Renal cortex interstitium (tissue), 11 donors: ENCODE data around the gene SLC10A3. TPM values are rescaled to one million over a fixed set of nuclear protein-coding genes. Genes with fewer than 3 reads are reported as not detected.

Source experiments
- DNase-seq, 11 donors: peaks; one replicate each; pipeline ENCODE4 v3.0.0-alpha.2; 2013; ENCODE audit warnings: low read depth in 9 of 11, low spot score in 4 of 11; ENCODE audit errors: extremely low read depth in 1 of 11
- polyA plus RNA-seq, 3 donors: library from polyadenylated mRNA; unstranded; fragments of 120-200 nt; gene quantifications; one replicate each; pipeline ENCODE4 v1.2.1, GENCODE V29; 2013; ENCODE audit not compliant: insufficient read length in 3 of 3

SLC10A3 gene
- polyA plus RNA-seq, 3 donors = 14.8 to 23.1 (median 21.4) TPM

GRCh38 chrX:154472685-154473632, 17.5 kb downstream of the SLC10A3 start:
- no peak for DNase-seq

GRCh38 chrX:154471839-154472684, 18.4 kb downstream of the SLC10A3 start:
- DNase-seq = no peak

DNA sequence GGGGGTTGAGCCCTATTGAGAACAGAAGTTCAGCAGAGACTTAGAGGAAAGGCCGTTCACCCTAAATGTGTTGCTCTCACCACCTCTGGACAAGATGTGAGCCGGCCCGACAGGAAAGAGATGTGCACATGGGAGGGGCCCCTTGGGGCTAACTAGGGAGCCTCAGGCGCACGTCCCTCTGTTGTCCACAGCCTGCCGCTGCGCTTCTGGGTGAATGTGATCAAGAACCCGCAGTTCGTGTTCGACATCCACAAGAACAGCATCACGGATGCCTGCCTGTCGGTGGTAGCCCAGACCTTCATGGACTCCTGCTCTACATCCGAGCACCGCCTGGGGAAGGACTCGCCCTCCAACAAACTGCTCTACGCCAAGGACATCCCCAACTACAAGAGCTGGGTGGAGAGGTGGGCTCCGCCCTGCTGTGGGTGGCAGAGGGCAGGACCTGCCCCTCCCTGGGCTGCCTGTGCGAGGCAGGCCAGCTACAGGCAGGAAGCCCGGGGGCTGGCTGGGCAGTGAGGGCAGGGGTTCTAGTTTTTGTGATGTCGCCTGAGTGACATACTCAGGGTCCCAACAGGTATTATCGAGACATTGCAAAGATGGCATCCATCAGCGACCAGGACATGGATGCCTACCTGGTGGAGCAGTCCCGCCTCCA, 19.4 kb downstream of the SLC10A3 start:
- DNase-seq = no peak

DNA sequence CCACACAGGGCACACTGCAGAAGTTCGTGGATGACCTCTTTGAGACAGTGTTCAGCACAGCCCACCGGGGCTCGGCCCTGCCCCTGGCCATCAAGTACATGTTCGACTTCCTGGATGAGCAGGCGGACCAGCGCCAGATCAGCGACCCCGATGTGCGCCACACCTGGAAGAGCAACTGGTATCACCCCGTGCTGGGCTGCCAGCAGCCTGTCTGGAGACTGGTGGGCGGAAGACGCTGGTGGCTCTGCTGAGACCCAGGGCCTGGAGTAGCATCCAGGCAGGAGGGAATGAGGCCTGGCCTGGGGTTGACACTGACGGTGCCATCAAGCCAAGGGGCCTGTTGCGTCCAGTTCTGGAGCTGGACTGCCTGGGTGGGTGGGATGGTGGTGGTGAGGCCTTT, 20.0 kb downstream of the SLC10A3 start:
- DNase-seq = no peak

DNA sequence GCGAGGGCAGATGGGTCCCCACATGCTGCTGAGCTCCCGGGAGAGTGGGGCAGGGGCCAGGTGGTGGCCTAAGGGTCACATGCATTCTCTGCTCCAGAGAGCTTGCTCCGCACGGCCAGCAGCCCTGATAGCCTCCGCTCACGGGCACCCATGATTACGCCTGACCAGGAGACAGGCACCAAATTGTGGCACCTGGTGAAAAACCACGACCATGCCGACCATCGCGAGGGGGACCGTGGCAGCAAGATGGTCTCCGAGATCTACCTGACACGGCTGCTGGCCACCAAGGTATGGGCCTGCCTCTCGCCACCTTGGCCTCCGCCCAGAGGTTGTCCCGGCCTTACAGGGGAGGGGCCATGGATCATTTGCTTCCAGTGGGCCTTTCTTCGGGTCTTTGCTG, 20.5 kb downstream of the SLC10A3 start:
- DNase-seq = no peak

- no peak for DNase-seq
Measured at GRCh38 chrX:154469114-154469513, 21.3 kb downstream of the SLC10A3 start.

DNA sequence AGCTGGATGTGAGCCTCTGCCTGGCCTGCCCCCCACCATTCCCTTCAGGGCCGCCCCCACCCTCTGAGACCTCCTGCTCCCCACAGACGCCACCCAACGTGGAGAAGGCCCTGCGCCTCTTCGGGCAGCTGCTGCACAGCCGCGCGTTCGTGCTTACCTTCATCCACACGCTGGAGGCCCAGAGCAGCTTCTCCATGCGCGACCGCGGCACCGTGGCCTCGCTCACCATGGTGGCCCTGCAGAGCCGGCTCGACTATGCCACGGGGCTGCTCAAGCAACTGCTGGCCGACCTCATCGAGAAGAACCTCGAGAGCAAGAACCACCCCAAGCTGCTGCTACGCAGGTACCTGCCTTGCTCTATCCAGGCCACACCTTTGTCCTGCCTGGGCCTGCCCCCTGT, 22.2 kb downstream of the SLC10A3 start:
- no peak for DNase-seq

DNA sequence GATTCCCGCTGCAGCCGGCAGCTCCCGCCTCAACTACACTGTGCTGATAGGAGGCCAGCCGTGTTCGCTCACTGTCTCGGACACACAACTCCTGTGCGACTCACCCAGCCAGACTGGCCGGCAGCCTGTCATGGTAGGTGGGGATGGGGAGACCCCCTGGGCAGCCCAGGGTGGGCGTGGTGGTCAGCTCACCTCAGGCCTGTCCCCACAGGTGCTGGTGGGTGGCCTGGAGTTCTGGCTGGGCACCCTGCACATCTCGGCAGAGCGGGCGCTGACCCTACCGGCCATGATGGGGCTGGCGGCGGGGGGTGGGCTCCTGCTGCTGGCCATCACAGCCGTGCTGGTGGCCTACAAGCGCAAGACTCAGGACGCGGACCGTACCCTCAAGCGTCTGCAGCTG, 22.9 kb downstream of the SLC10A3 start:
- DNase-seq = no peak

DNA sequence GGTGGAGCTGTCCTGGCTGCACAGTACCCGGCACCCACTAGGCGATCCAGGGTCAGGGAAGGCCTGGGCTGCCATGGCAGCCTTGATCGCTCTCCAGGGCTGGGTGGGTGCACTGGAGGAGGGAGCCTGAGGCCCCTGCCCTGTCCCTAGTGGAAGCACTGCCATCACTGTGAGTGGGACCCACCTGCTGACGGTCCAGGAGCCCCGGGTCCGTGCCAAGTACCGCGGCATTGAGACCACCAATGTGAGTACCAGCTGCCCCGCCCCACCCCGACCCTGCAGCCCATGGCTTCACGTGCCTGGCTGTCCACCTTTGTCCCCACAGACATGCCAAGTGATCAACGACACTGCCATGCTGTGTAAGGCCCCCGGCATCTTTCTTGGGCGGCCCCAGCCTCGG, 23.5 kb downstream of the SLC10A3 start:
- no peak for DNase-seq

DNA sequence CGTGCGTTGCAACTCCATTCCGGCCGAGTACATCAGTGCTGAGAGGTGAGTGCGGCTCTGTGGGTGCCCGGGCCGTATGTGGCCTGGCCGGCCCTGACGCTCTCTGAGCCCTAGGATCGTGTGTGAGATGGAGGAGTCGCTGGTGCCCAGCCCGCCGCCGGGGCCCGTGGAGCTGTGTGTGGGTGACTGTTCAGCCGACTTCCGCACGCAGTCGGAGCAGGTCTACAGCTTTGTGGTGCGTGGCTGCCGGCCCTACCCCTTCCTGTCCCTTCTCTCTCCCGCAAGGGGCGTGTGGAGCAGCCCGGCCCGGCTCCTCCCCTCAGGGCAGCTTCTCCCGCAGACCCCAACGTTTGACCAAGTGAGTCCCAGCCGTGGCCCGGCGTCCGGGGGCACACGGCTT, 24.4 kb downstream of the SLC10A3 start:
- DNase-seq = no peak

DNA sequence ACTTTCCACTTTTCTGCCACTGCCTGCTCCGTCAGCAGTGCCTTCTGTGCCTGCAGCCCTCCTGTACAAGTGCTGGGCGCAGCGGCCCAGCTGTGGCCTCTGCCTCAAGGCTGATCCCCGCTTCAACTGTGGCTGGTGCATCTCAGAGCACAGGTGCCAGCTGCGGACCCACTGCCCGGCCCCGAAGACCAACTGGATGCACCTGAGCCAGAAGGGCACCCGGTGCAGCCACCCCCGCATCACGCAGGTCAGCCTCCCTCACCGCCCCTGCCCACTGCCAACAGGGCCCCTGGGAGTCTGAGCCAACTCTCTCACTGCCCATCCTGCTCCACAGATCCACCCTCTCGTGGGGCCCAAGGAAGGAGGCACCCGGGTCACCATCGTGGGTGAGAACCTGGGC, 24.8 kb downstream of the SLC10A3 start:
- no peak for DNase-seq

- DNase-seq = no peak
Measured at GRCh38 chrX:154464806-154465365, 25.5 kb downstream of the SLC10A3 start.

DNA sequence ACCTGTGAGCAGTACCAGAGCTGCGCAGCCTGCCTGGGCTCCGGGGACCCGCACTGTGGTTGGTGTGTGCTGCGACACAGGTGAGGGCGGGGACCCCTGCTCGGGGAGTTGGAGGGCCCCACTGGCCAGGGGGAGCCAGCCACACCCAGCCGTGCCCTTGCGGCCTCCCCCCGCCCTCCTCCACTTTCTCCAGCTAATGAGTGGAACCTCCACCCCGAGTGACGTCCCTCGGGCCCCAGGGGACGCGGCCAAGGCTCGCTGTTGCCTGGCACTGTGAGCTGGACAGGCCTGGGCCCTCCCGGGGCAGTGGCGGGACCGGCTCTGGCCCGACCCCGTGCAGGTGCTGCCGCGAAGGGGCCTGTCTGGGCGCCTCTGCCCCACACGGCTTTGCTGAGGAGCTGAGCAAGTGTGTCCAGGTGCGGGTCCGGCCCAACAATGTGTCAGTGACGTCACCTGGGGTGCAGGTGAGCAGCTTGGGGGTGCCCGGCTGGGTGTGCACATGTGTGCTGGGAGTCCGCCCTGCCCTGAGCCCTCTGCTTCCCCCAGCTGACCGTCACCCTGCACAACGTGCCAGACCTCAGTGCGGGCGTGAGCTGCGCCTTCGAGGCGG, 26.7 kb downstream of the SLC10A3 start:
- no peak for DNase-seq

DNA sequence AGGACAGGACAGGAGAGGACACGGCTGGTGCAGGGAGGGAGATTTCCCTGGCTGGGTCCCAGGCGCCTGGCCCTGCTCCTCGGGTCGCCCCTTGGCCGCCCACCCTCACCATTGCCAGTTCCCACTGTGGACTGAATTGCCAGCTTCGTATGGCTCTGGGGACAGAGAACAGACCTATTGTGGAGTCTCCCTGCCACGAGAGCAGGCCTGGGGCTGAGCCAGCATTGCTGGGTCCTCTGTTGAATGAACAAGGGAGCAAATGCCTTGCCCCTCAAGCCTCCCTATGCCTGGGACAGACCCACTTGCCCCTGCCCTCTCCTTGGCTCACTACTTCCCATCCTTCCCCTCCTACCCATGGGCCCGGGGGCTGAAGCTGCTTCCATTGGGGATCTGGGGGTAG, 28.0 kb downstream of the SLC10A3 start:
- DNase-seq = no peak

DNA sequence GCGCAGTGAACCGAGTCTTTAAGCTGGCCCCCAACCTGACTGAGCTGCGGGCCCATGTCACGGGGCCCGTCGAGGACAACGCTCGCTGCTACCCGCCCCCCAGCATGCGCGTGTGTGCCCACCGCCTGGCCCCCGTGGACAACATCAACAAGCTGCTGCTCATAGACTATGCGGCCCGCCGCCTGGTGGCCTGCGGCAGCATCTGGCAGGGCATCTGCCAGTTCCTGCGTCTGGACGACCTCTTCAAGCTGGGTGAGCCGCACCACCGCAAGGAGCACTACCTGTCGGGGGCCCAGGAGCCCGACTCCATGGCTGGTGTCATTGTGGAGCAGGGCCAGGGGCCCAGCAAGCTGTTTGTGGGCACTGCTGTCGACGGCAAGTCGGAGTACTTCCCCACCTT, 30.1 kb downstream of the SLC10A3 start:
- DNase-seq = no peak

DNA sequence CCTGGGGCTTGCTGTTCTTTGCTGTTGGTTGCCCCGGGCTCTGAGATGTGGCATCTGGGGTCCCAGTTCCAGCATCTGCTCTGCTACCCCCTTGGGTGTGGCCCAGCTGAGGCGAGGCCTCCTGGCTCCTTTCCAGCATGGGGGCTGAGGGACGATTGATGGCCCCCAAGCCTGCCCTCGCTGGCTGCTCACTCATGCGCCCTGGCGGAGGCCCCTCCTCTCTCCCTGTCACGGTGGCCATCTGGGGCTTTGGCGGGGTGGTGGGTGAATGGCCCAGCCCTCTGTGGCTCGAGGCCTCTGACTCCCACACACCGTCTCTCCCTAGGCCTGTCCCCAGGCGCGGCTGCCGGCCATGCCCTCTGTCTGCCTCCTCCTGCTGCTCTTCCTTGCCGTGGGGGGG, 30.6 kb downstream of the SLC10A3 start:
- DNase-seq = no peak

DNA sequence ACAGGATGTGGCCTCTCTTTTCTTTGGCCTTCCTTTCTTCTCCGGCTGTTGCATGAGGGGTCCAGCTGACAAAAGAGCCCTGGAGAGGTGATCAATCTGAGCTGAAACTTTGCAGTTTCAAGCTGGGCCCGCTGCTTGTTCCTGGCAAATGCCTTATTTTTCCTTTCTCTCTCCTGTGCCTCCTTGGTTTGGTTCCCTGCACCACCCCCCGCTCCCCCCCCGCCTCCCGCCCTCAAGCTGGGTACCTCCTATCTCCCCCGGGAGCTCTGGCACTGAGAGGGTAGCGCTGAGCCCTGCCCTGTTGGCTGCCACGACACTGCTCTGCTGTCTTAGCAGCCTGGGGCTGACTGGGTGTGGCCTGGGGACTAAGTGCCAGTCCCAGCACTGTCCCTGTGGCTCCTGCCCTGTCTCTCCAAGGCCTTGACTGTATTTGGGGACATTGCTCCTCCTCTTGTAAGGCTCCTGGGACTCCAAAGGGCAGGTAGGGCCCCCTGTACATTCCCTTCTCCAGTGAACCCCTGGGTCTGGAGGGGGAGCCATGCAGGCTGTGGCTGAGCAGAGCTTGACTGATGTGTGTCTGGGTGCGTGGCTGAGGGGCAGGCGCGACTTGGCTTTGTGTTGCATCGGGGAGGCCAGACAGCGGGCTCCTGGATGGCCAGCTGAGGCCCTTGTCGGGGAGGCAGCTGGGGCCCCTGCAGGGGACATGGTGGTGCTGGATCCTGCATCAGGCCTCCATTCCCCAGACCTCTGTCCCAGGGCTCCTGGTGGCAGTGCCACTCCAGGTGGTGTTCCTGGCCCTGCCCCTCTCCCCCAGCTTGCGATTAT, 31.3 kb downstream of the SLC10A3 start:
- DNase-seq = no peak
